A549 (cell line): ENCODE results near the gene DHX57. TPM values are rescaled to one million over a fixed set of nuclear protein-coding genes. Genes with fewer than 3 reads are reported as not detected.
A peak's percentile ranks its signal among the peaks of the same experiment; 100 is the strongest.

ENCODE experiments used
- ATAC-seq, 2 experiments: fragments of 200-7000 bp in 1 of 2; fragments of >200 bp in 1 of 2; cut with Nextera tagmentation in 1 of 2; cut with Tn5 transposase in 1 of 2; 3 replicates each; pipeline versions ENCODE4 v1.8.0 to v1.9.1; 2018 to 2020; ENCODE audit warnings: mild to moderate bottlenecking in 1 of 2, moderate library complexity in 1 of 2
- CTCF ChIA-PET: fragments of 300-600 bp; sonication (Branson Sonifier 250); formaldehyde crosslinking; extraction: SDS; loops from one replicate; lab custom pipeline; 2021; ENCODE audit warnings: antibody characterized with exemption, inconsistent platforms; lab: Yijun Ruan, JAX
- POLR2A ChIA-PET: fragments of 350-600 bp; formaldehyde crosslinking; extraction: SDS; loops from one replicate; lab custom pipeline; 2021; ENCODE audit warnings: antibody characterized with exemption, inconsistent platforms; lab: Yijun Ruan, JAX
- DNase-seq, 2 experiments: peaks; one replicate each; pipeline versions ENCODE4 v3.0.0 to v3.0.0-alpha.2; 2011 to 2016; ENCODE audit warnings: low read depth in 1 of 2, low spot score in 1 of 2
- FAIRE-seq: peaks from 2 replicates; lab custom pipeline; 2011; peaks lifted over from hg19 to GRCh38; lab: Jason Lieb, UNC
- H3K27ac ChIP-seq, 2 experiments: fragments of >200 bp; sonication (Bioruptor Twin); formaldehyde crosslinking; 3 replicates each; pipeline ENCODE4 v1.5.1; 2016 to 2017
- H3K4me1 ChIP-seq: fragments of >200 bp; sonication (Bioruptor Twin); formaldehyde crosslinking; 3 replicates; pipeline ENCODE4 v1.6.1; 2016
- H3K4me2 ChIP-seq: fragments of >200 bp; sonication (Bioruptor Twin); formaldehyde crosslinking; 3 replicates; pipeline ENCODE4 v1.6.1; 2016
- H3K4me3 ChIP-seq: fragments of >200 bp; sonication (Bioruptor Twin); formaldehyde crosslinking; 3 replicates; pipeline ENCODE4 v1.5.1; 2016
- H3K9me3 ChIP-seq: fragments of >200 bp; sonication (Bioruptor Twin); formaldehyde crosslinking; 3 replicates; pipeline ENCODE4 v1.6.1; 2016
- CEBPB ChIP-seq, 2 experiments: fragments of >200 bp in 1 of 2; sonication (Bioruptor Twin) in 1 of 2; formaldehyde crosslinking in 1 of 2; IDR thresholded peaks; 2 replicates each; pipeline ENCODE4 v1.6.1; 2012 to 2016
- CHD2 ChIP-seq: fragments of 150-350 bp; IDR thresholded peaks from 2 replicates; pipeline ENCODE4 v1.6.1; 2014; ENCODE audit warnings: low read length; ENCODE audit not compliant: partially characterized antibody
- E2F6 ChIP-seq: IDR thresholded peaks from 2 replicates; pipeline ENCODE4 v1.6.1; 2012; ENCODE audit warnings: low read depth, borderline replicate concordance
- FOSL2 ChIP-seq, 2 experiments: fragments of 450-650 bp in 1 of 2; fragments of >200 bp in 1 of 2; sonication (Bioruptor Twin) in 1 of 2; formaldehyde crosslinking; IDR thresholded peaks; 2 replicates each; pipeline versions ENCODE4 v1.5.0 to v1.6.1; 2016 to 2020; ENCODE audit warnings: mild to moderate bottlenecking in 1 of 2, moderate library complexity in 1 of 2
- HDAC2 ChIP-seq: fragments of 200-600 bp; sonication (generic); IDR thresholded peaks from 2 replicates; pipeline ENCODE4 v1.6.1; 2016
- HEYL ChIP-seq: fragments of 250-450 bp; sonication (Bioruptor Pico); IDR thresholded peaks from 2 replicates; pipeline ENCODE4 v1.8.0; 2021; ENCODE audit warnings: mild to moderate bottlenecking, moderate library complexity
- HMGXB4 ChIP-seq: fragments of 250-450 bp; sonication (Bioruptor Pico); IDR thresholded peaks from 2 replicates; pipeline ENCODE4 v1.5.0; 2021; ENCODE audit warnings: mild to moderate bottlenecking, moderate library complexity, borderline replicate concordance
- HOXB13 ChIP-seq: fragments of 250-450 bp; sonication (Bioruptor Pico); IDR thresholded peaks from 2 replicates; pipeline ENCODE4 v1.5.0; 2020; ENCODE audit warnings: low read depth, mild to moderate bottlenecking, moderate library complexity
- HOXB5 ChIP-seq: fragments of 250-450 bp; sonication (Bioruptor Pico); IDR thresholded peaks from 2 replicates; pipeline ENCODE4 v1.5.0; 2020; ENCODE audit warnings: mild to moderate bottlenecking, moderate library complexity
- KDM1A ChIP-seq: fragments of 200-600 bp; sonication (generic); IDR thresholded peaks from 2 replicates; pipeline ENCODE4 v1.6.1; 2016; ENCODE audit warnings: low read depth, mild to moderate bottlenecking
- KDM5A ChIP-seq: fragments of 200-600 bp; sonication (generic); IDR thresholded peaks from 2 replicates; pipeline ENCODE4 v1.6.1; 2016; ENCODE audit warnings: antibody characterized with exemption, mild to moderate bottlenecking
- MAFK ChIP-seq: fragments of 450-650 bp; IDR thresholded peaks from 2 replicates; pipeline ENCODE4 v1.6.1; 2014; ENCODE audit not compliant: partially characterized antibody
- NPAS2 ChIP-seq: fragments of 250-450 bp; sonication (Bioruptor Pico); IDR thresholded peaks from 2 replicates; pipeline ENCODE4 v1.8.0; 2022; ENCODE audit warnings: mild to moderate bottlenecking, moderate library complexity, borderline replicate concordance
- NR3C1 ChIP-seq: fragments of >200 bp; sonication (Bioruptor Twin); formaldehyde crosslinking; IDR thresholded peaks from 3 replicates; pipeline ENCODE4 v1.6.1; 2017
- RFX5 ChIP-seq: fragments of 450-650 bp; IDR thresholded peaks from 2 replicates; pipeline ENCODE4 v1.7.1; 2014; ENCODE audit warnings: antibody characterized with exemption, mild to moderate bottlenecking, moderate library complexity
- SREBF2 ChIP-seq: fragments of 450-650 bp; IDR thresholded peaks from 2 replicates; pipeline ENCODE4 v1.6.1; 2014; ENCODE audit warnings: mild to moderate bottlenecking, moderate library complexity
- ZC3H11A ChIP-seq: fragments of 450-650 bp; IDR thresholded peaks from 2 replicates; pipeline ENCODE4 v1.6.1; 2014; ENCODE audit warnings: antibody characterized with exemption, mild to moderate bottlenecking
- ZSCAN20 ChIP-seq: fragments of 250-450 bp; sonication (Bioruptor Pico); IDR thresholded peaks from 2 replicates; pipeline ENCODE4 v1.8.0; 2022; ENCODE audit warnings: mild to moderate bottlenecking, moderate library complexity
- WGBS: methylation state at CpG from one replicate; pipeline ENCODE4 v1.1.6; 2017; ENCODE audit errors: missing lambda C conversion rate; 5-methylcytosine and 5-hydroxymethylcytosine counted together
- polyA plus RNA-seq, 4 experiments: library from polyadenylated mRNA; depleted of rRNA in 3 of 4; stranded (reverse); fragments of >200 nt; fragmentation: RNase III in 1 of 4; extraction: RNeasy Plus Mini Kit Qiagen cat#74134 plus additional on column Dnase treatment in 1 of 4; gene quantifications; 2 replicates in 3 of 4; 3 replicates in 1 of 4; pipeline ENCODE4 v1.2.3, GENCODE V29; 2011 to 2017

DHX57 gene
- polyA plus RNA-seq, 2 of the 4 experiments (the other 2 are of a cell fraction) = 20.6 to 31.8 TPM

DNA sequence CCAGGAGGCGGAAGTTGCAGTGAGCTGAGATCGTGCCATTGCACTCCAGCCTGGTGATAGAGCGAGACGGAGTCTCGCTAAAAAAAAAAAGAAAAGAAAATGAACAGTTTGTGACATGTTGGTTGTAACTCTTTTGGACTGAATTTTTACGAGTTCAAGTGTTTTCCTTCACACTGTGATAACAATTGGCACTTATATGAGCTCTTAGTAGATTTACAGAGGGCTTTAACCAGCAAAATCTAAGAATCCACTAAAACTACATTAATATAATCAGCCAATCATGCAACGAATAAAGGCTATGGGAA lies 99.9 kb downstream of the DHX57 start:
- no peak for TF ChIP-seq HEYL (CRISPR knock-in tag)
- TF ChIP-seq E2F6 = no peak
- Histone ChIP-seq H3K9me3 (no peaks in the 10 kb centered on the region), H3K27ac (no peak overlapping the region), H3K4me1 (peaks cover 17% of the 10 kb centered on the region; the same call in 2 of the 3 replicates), H3K4me2 (no peak overlapping the region), H3K4me3 (no peak overlapping the region)
- ATAC-seq (no peak), DNase-seq (no peak), FAIRE-seq (no peak)
- WGBS = 73% methylated on average over 7 of the region's 7 CpGs
- ChIA-PET POLR2A (interaction anchor here (2.2 kb wide), 1 partner anchor 25 kb away, joined by 24 read pairs; the partner anchor contains the start of gene SRSF7), CTCF (interaction anchor here (1.1 kb wide), 1 partner anchor 14 kb away, joined by 3 read pairs; no protein-coding TSS in a partner anchor)

- 86% methylated on average over 17 of the region's 17 CpGs for WGBS
- Histone ChIP-seq H3K4me1 (peaks cover 17% of the 10 kb centered on the region; the same call in 2 of the 3 replicates), H3K4me2 (no peak overlapping the region), H3K27ac (no peak overlapping the region), H3K9me3 (no peaks in the 10 kb centered on the region), H3K4me3 (no peak overlapping the region)
- POLR2A ChIA-PET = interaction anchor here (2.2 kb wide), 1 partner anchor 24 kb away, joined by 24 read pairs; the partner anchor contains the start of gene SRSF7
- CTCF ChIA-PET = interaction anchor here (0.9 to 1.2 kb wide), 4 partner anchors 12 to 192 kb away, joined by 3 to 4 read pairs (median 3); no protein-coding TSS in a partner anchor
- FAIRE-seq (no peak), ATAC-seq (no peak), DNase-seq (no peak)
- no peak for TF ChIP-seq KDM5A
- TF ChIP-seq FOSL2 (IDR thresholded peaks at IDR 0.05) = no peak
- 0 out of 2 replicates have a peak, but pooled peaks have one; percentile 11 for TF ChIP-seq FOSL2 (CRISPR knock-in tag; IDR thresholded peaks at IDR 0.05)
- TF ChIP-seq HDAC2 = no peak
- TF ChIP-seq CHD2 = no peak
- TF ChIP-seq HOXB13 (CRISPR knock-in tag) = no peak
- no peak for TF ChIP-seq NR3C1
- no peak for TF ChIP-seq ZC3H11A
- TF ChIP-seq RFX5 = no peak
Observed at GRCh38 chr2:38775097-38775920, 100.4 kb downstream of the DHX57 start.

DNA sequence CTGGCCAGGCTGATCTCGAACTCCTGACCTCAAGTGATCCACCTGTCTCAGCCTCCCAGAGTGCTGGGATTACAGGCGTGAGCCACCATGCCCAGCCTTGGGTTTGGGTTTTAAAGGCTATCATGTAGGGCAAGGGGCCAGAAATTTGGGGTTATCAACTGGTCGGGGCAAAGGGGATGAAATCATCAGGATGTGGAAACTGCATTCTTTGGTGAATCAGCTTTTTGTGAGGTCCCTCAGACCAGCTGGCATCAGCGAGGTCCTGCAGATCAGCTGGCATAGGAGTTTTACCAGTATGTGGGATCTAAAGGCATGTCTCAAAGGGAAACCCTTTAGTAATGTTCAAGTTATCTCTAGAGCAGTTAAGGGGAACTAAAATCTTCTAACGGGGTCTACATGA lies 104.1 kb downstream of the DHX57 start:
- DNase-seq = peak in 1 of 2 experiments; percentile 52
- no peak overlapping the region for H3K4me3 ChIP-seq
- H3K4me2 ChIP-seq = peak overlapping the region; percentile 49
- ATAC-seq = peak; percentile 65 to 71; a peak in 4 of 6 replicates
- H3K9me3 ChIP-seq = no peaks in the 10 kb centered on the region
- peaks cover 11% of the 10 kb centered on the region; the same call in 2 of the 3 replicates for H3K4me1 ChIP-seq
- peak overlapping the region; percentile 6 to 65; a peak in 3 of 6 replicates for H3K27ac ChIP-seq
- WGBS = 43% methylated on average over 5 of the region's 5 CpGs
- TF ChIP-seq MAFK = peak; percentile 42
- TF ChIP-seq NPAS2 (CRISPR knock-in tag) = no peak
- no peak for TF ChIP-seq FOSL2 (IDR thresholded peaks at IDR 0.05)
- TF ChIP-seq FOSL2 (CRISPR knock-in tag; IDR thresholded peaks at IDR 0.05) = peak; percentile 40
- TF ChIP-seq CEBPB (IDR thresholded peaks at IDR 0.05) = peak in 1 of 2 experiments; percentile 45; a peak in 1 of 4 replicates
- TF ChIP-seq, all 56 proteins: peak for 3
- CTCF ChIA-PET = interaction anchor here (0.6 to 2.1 kb wide), 5 partner anchors 10 to 31 kb away, joined by 3 to 9 read pairs (median 5); partner anchors contain the start of gene SRSF7
- POLR2A ChIA-PET = interaction anchor here (5.0 kb wide), 1 partner anchor 20 kb away, joined by 84 read pairs; the partner anchor contains the start of gene SRSF7
- no peak for FAIRE-seq

- 72% methylated on average over 5 of the region's 5 CpGs for WGBS
- Histone ChIP-seq H3K4me1 (no peaks in the 10 kb centered on the region), H3K4me2 (no peak overlapping the region), H3K4me3 (no peak overlapping the region), H3K9me3 (no peaks in the 10 kb centered on the region), H3K27ac (no peak overlapping the region)
- ChIA-PET CTCF (no interaction called here), POLR2A (interaction anchor here (8.7 kb wide), 1 partner anchor 14 kb away, joined by 72 read pairs; the partner anchor contains the start of gene SRSF7)
- ATAC-seq (no peak), FAIRE-seq (no peak), DNase-seq (no peak)
- no peak for TF ChIP-seq HMGXB4 (CRISPR knock-in tag)
- TF ChIP-seq SREBF2 = no peak
- no peak for TF ChIP-seq RFX5
- TF ChIP-seq HOXB5 (CRISPR knock-in tag) = no peak
- TF ChIP-seq ZC3H11A = no peak
- TF ChIP-seq KDM1A = no peak
- no peak for TF ChIP-seq ZSCAN20 (CRISPR knock-in tag)
Observed at GRCh38 chr2:38765551-38765950, 110.2 kb downstream of the DHX57 start.
